Mucosa of rectum (tissue), 2 donors: ENCODE results near the gene A2M.

ENCODE experiments used
- H3K27ac ChIP-seq, 2 donors: one replicate each; pipeline ENCODE4 v1.7.0; 2013; ENCODE audit warnings: inconsistent platforms in 2 of 2, low read depth in 2 of 2, low read length in 2 of 2
- H3K27me3 ChIP-seq, 2 donors: one replicate each; pipeline ENCODE4 v1.7.0; 2013; ENCODE audit warnings: low read length in 2 of 2; ENCODE audit not compliant: control insufficient read depth in 2 of 2, insufficient read depth in 2 of 2
- H3K36me3 ChIP-seq, 2 donors: one replicate each; pipeline ENCODE4 v1.7.0; 2013; ENCODE audit warnings: low read length in 2 of 2; ENCODE audit not compliant: control insufficient read depth in 2 of 2, insufficient read depth in 2 of 2
- H3K4me1 ChIP-seq, 2 donors: one replicate each; pipeline ENCODE4 v1.7.0; 2013; ENCODE audit warnings: low read length in 2 of 2, mild to moderate bottlenecking in 1 of 2; ENCODE audit not compliant: control insufficient read depth in 2 of 2, insufficient read depth in 2 of 2
- H3K4me3 ChIP-seq, 2 donors: one replicate each; pipeline ENCODE4 v1.7.0; 2013; ENCODE audit warnings: low read length in 2 of 2
- H3K9ac ChIP-seq, 2 donors: one replicate each; pipeline ENCODE4 v1.7.0; 2013; ENCODE audit warnings: low read length in 2 of 2, low read depth in 1 of 2, mild to moderate bottlenecking in 1 of 2
- H3K9me3 ChIP-seq, 2 donors: one replicate each; pipeline ENCODE4 v1.7.0; 2013; ENCODE audit warnings: low read length in 2 of 2; ENCODE audit not compliant: control insufficient read depth in 2 of 2
- donor health status: healthy.
- donor health status: Normal muscosa, but diverticular disease.

The A2M gene

GRCh38 chr12:9074484-9075137 lies 41.1 kb downstream of the A2M start:
- no peaks in the 10 kb centered on the region for H3K27me3 ChIP-seq
- no peak overlapping the region for H3K4me3 ChIP-seq
- H3K9ac ChIP-seq, result no peak overlapping the region
- peaks cover 8 to 16% of the 10 kb centered on the region in 2 donors for H3K36me3 ChIP-seq
- H3K9me3 ChIP-seq, result no peaks in the 10 kb centered on the region
- H3K27ac ChIP-seq, result no peak overlapping the region
- H3K4me1 ChIP-seq, result no peaks in the 10 kb centered on the region

GRCh38 chr12:9073076-9073475 lies 42.6 kb downstream of the A2M start:
- Histone ChIP-seq H3K4me1 (no peaks in the 10 kb centered on the region), H3K4me3 (no peak overlapping the region), H3K27ac (no peak overlapping the region), H3K36me3 (peaks cover 11 to 17% of the 10 kb centered on the region in 2 donors), H3K9me3 (no peaks in the 10 kb centered on the region), H3K27me3 (no peaks in the 10 kb centered on the region), H3K9ac (no peak overlapping the region)

- Histone ChIP-seq H3K4me1 (no peaks in the 10 kb centered on the region), H3K27ac (no peak overlapping the region), H3K36me3 (peaks cover 11 to 17% of the 10 kb centered on the region in 2 donors), H3K9me3 (no peaks in the 10 kb centered on the region), H3K9ac (no peak overlapping the region), H3K4me3 (no peak overlapping the region), H3K27me3 (no peaks in the 10 kb centered on the region)
These were observed 43.2 kb downstream of the A2M start for GRCh38 chr12:9072481-9073038.

- peaks cover 11 to 17% of the 10 kb centered on the region in 2 donors for H3K36me3 ChIP-seq
These were observed 43.8 kb downstream of the A2M start for GRCh38 chr12:9071969-9072368.

GRCh38 chr12:9071518-9071917 lies 44.2 kb downstream of the A2M start:
- Histone ChIP-seq H3K36me3 (peaks cover 11 to 17% of the 10 kb centered on the region in 2 donors), H3K9me3 (no peaks in the 10 kb centered on the region), H3K27me3 (no peaks in the 10 kb centered on the region), H3K4me1 (no peaks in the 10 kb centered on the region), H3K4me3 (no peak overlapping the region), H3K27ac (no peak overlapping the region), H3K9ac (no peak overlapping the region)

More at GRCh38 chr12:9071969-9072368, 43.8 kb downstream of the A2M start:
- no peak overlapping the region for H3K27ac ChIP-seq
- no peaks in the 10 kb centered on the region for H3K4me1 ChIP-seq
- H3K27me3 ChIP-seq, result no peaks in the 10 kb centered on the region
- H3K4me3 ChIP-seq, result no peak overlapping the region
- H3K9ac ChIP-seq, result no peak overlapping the region
- H3K9me3 ChIP-seq, result no peaks in the 10 kb centered on the region

- H3K27me3 ChIP-seq, result no peaks in the 10 kb centered on the region
- H3K4me3 ChIP-seq, result no peak overlapping the region
- no peaks in the 10 kb centered on the region for H3K9me3 ChIP-seq
- peaks cover 11 to 17% of the 10 kb centered on the region in 2 donors for H3K36me3 ChIP-seq
- no peak overlapping the region for H3K9ac ChIP-seq
- H3K4me1 ChIP-seq, result peaks cover 0 to 3% of the 10 kb centered on the region in 2 donors
- H3K27ac ChIP-seq, result no peak overlapping the region
These were observed 45.4 kb downstream of the A2M start for GRCh38 chr12:9070351-9070750.

GRCh38 chr12:9068600-9068999 lies 47.1 kb downstream of the A2M start:
- peaks cover 6 to 12% of the 10 kb centered on the region in 2 donors for H3K36me3 ChIP-seq
- H3K4me1 ChIP-seq, result peaks cover 3 to 5% of the 10 kb centered on the region in 2 donors
- H3K4me3 ChIP-seq, result no peak overlapping the region
- H3K27ac ChIP-seq, result no peak overlapping the region
- no peaks in the 10 kb centered on the region for H3K9me3 ChIP-seq
- no peak overlapping the region for H3K9ac ChIP-seq
- no peaks in the 10 kb centered on the region for H3K27me3 ChIP-seq

- no peak overlapping the region for H3K27ac ChIP-seq
- no peak overlapping the region for H3K9ac ChIP-seq
- H3K9me3 ChIP-seq, result no peaks in the 10 kb centered on the region
- H3K4me3 ChIP-seq, result no peak overlapping the region
- H3K4me1 ChIP-seq, result peaks cover 3 to 5% of the 10 kb centered on the region in 2 donors
- no peaks in the 10 kb centered on the region for H3K27me3 ChIP-seq
- H3K36me3 ChIP-seq, result peaks cover 4 to 12% of the 10 kb centered on the region in 2 donors
These were observed 47.6 kb downstream of the A2M start for GRCh38 chr12:9068086-9068485.

GRCh38 chr12:9066755-9067423 lies 48.8 kb downstream of the A2M start:
- H3K4me1 ChIP-seq, result peaks cover 3 to 5% of the 10 kb centered on the region in 2 donors
- no peak overlapping the region for H3K27ac ChIP-seq
- H3K27me3 ChIP-seq, result no peaks in the 10 kb centered on the region
- peaks cover 4% of the 10 kb centered on the region in 2 donors for H3K36me3 ChIP-seq
- H3K4me3 ChIP-seq, result no peak overlapping the region
- no peak overlapping the region for H3K9ac ChIP-seq
- H3K9me3 ChIP-seq, result no peaks in the 10 kb centered on the region

GRCh38 chr12:9066183-9066623 lies 49.5 kb downstream of the A2M start:
- H3K4me1 ChIP-seq, result peaks cover 3 to 5% of the 10 kb centered on the region in 2 donors
- H3K27me3 ChIP-seq, result no peaks in the 10 kb centered on the region
- H3K4me3 ChIP-seq, result no peak overlapping the region
- H3K9me3 ChIP-seq, result no peaks in the 10 kb centered on the region
- peaks cover 4% of the 10 kb centered on the region in 2 donors for H3K36me3 ChIP-seq
- no peak overlapping the region for H3K27ac ChIP-seq
- no peak overlapping the region for H3K9ac ChIP-seq
